ENCODE results near the gene ARAP2. TPM values are rescaled to one million over a fixed set of nuclear protein-coding genes. Genes with fewer than 3 reads are reported as not detected.

The ARAP2 gene
- total and polyA plus RNA-seq, 9 of the 15 experiments (the other 6 are each of a cell fraction or from before 2014, with no cell fraction given): 0.03 to 0.35 (median 0.11) TPM; not detected in 4

- TF ChIP-seq ATF3 (IDR thresholded peaks at IDR 0.05) (no peak), ATF3 (CRISPR knock-in tag; conservative IDR thresholded peaks at IDR 0.05) (no peak), SPI1 (IDR thresholded peaks at IDR 0.05; ENCODE audit: borderline replicate concordance, low read depth, low read length) (no peak), MCM3 (IDR thresholded peaks at IDR 0.05) (no peak), BRD9 (IDR thresholded peaks at IDR 0.05; ENCODE audit: low read depth, partially characterized antibody) (no peak), SRSF3 (IDR thresholded peaks at IDR 0.05; ENCODE audit: insufficient read depth, low read length) (no peak), IRF2 (CRISPR knock-in tag; IDR thresholded peaks at IDR 0.05) (no peak), ZBTB5 (IDR thresholded peaks at IDR 0.05) (no peak)
Measured at GRCh38 chr4:36180206-36180605, 64.1 kb downstream of the ARAP2 start (continued).

GRCh38 chr4:36178484-36178883 is 65.8 kb downstream of the ARAP2 start:
- Histone ChIP-seq H3K27ac (ENCODE audit: extremely low read depth, low read depth, low read length) (no peak overlapping the region), H3K9ac (ENCODE audit: insufficient read depth in 1 of 2, low read depth in 2 of 2, low read length in 2 of 2) (no peak overlapping the region), H3K36me3 (ENCODE audit: control insufficient read depth, insufficient read depth, low read length) (no peaks in the 10 kb centered on the region), H3K9me1 (ENCODE audit: control insufficient read depth, insufficient read depth, low read length) (no peaks in the 10 kb centered on the region), H3K9me3 (replicated peaks; ENCODE audit: control insufficient read depth, insufficient read depth, low read depth, low read length) (no peaks in the 10 kb centered on the region), H3K4me3 (no peak overlapping the region), H4K20me1 (replicated peaks; ENCODE audit: control insufficient read depth, insufficient read depth, low read length) (no peaks in the 10 kb centered on the region), H3K27me3 (ENCODE audit: control insufficient read depth in 2 of 2, insufficient read depth in 2 of 2, low read length in 2 of 2) (no peaks in the 10 kb centered on the region), H3K4me1 (replicated peaks in 1 of 2; ENCODE audit: control insufficient read depth in 2 of 2, insufficient read depth in 2 of 2, low read length in 2 of 2) (no peaks in the 10 kb centered on the region), H3K79me2 (ENCODE audit: control insufficient read depth, insufficient read depth, low read length) (no peaks in the 10 kb centered on the region), H3K4me2 (ENCODE audit: insufficient read depth, low read length) (no peak overlapping the region), H2AFZ (ENCODE audit: low read depth, low read length) (no peak overlapping the region)
- CTCF ChIA-PET (ENCODE audit: low intra/inter-chr PET ratio): interaction anchor here (0.6 kb wide), 2 partner anchors 11 to 14 kb away, joined by 3 read pairs; no protein-coding TSS in a partner anchor
- intact Hi-C loops (cut with micrococcal nuclease): no loop called here
- no peak for FAIRE-seq
- ATAC-seq: no peak
- WGBS (ENCODE audit: insufficient coverage, low coverage, missing lambda C conversion rate): 2% methylated on average over 3 of the region's 3 CpGs
- POLR2A ChIA-PET: no interaction called here
- no peak for DNase-seq (ENCODE audit: extremely low read depth in 1 of 4, low spot score in 3 of 4)
- no TSS peak for BruUV-seq (replicated peaks)
- in situ Hi-C loops (cut with MboI): no loop called here
- TF ChIP-seq FOXP4 (CRISPR knock-in tag; IDR thresholded peaks at IDR 0.05; ENCODE audit: borderline replicate concordance) (no peak), MECOM (CRISPR knock-in tag; IDR thresholded peaks at IDR 0.05) (no peak), RB1 (IDR thresholded peaks at IDR 0.05; ENCODE audit: low read depth) (no peak)
